Caki2 (cell line): Measurements from ENCODE around the gene PDE1A. TPM values are rescaled to one million over a fixed set of nuclear protein-coding genes. Genes with fewer than 3 reads are reported as not detected.

Experiments
- DNase-seq: peaks from one replicate; pipeline ENCODE4 v3.0.0-alpha.2; 2015; ENCODE audit warnings: low read depth
- in situ Hi-C: cut with HindIII; loops from 2 replicates; pipeline ENCODE4 v1.10.0; 2016; ENCODE audit warnings: low sequenced_read_pairs, low pct_unique_long_range_greater_than_20kb, mixed read lengths
- total RNA-seq: library from RNA; depleted of rRNA; stranded (reverse); fragments of >200 nt; shearing (Covaris generic); gene quantifications from 2 replicates; pipeline ENCODE4 v1.2.3, GENCODE V29; 2014; ENCODE audit warnings: low replicate concordance

PDE1A gene
- total RNA-seq, 1 experiment from 2014 or later, result not detected

GRCh38 chr2:182117196-182117595 is 309.6 kb downstream of the PDE1A start:
- DNase-seq, result no peak
- in situ Hi-C loops, result no loop called here

- in situ Hi-C loops, result no loop called here
- DNase-seq, result no peak
Observed at GRCh38 chr2:182116774-182117173, 310.1 kb downstream of the PDE1A start.

DNA sequence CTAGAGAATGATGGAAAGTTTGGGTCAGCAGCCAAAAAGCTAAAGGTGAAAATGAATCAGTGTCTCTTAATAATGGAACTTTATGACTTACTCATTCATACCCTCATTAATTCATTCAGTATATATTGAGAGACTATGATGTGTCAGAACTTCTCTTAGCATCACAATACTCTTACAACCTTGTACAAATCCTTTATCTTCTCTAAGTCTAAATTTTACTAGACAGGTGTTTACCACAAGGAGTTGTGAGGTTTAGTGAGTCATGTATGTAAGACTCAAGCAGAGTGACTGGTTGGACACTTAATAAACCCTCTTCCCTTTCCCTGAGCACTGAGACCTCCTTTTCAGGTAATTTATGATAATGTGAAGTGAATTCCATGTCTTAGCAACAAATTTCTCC is 311.6 kb downstream of the PDE1A start:
- in situ Hi-C loops, result no loop called here
- DNase-seq, result no peak

DNA sequence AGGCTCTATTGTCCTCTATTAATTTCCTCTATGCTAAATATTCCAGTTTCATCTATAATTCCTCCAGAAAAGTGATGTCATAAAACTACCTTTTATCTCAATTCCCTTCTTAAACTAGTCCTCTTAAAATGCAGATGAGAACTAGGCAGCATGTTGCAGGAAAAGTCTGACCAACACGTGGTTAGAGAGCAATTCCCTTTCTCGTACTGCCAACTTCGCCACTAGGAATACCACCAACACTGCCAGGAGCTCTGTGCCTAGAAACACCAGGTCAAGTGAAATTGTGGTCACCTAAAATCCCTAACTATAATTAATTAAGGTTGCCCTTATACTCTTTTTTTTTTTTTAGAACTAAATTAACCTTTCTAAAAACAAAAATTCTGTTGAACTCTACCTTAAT is 313.5 kb downstream of the PDE1A start:
- in situ Hi-C loops, result no loop called here

DNA sequence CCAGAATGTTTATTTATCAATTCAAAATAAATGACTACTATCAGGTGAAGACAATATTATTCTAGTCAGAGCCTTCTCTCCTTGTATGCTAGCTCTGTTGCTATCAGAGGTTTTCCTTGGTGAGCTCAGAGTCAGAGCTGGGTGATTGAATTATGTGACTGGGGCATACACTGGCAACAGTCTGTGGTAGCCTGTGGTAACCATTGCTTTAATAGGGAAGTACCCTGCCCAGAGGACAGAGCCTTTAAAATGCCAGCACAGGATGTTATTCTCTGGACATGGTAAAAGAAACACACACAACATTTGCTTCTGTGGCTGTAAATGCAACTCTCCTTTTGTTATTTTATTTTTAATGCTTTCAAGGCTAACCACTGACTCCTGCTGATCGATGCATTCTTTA is 316.5 kb downstream of the PDE1A start:
- DNase-seq, result no peak
- in situ Hi-C loops, result no loop called here

More for the DNA sequence above, 313.5 kb downstream of the PDE1A start:
- DNase-seq, result no peak

DNA sequence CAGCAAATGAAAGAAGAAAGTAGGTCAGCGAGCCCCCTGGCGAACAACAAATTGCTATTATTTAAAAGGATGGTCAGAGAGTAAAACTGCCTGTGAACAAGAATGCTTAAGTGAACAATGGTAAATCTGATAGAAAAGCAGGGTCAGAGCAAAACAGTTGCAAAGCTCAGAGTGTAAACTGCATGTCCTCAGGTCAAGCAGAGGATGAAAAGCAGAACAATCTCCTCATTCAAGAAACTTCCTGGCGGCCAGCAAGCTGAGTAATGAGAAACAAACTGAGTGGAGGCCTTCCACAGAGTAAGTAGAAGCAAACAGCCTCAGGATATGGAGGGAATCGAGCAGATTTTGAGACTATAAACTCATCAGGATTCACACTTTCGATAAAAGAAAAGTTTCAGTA is 323.3 kb downstream of the PDE1A start:
- DNase-seq, result no peak
- in situ Hi-C loops, result no loop called here

DNA sequence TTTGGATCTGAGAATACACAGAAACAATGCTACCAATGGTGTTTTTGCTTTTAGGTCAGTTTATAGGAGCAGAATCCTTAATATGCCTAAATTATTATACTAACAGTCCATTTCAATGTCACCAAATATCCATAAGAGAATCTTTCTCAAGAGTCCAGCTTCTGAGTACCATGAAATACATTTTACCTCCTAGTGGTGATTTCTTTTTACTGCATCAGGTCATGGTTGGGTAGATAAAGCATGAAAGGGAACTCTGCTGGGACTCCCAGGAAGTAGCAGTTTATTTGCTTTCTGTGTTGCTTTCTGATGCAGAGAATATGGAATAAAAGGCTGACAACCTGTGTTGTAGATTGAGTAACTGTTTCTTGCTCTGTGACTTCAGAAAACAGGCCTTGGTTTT is 325.6 kb downstream of the PDE1A start:
- in situ Hi-C loops, result no loop called here
- DNase-seq, result no peak

- in situ Hi-C loops, result no loop called here
- no peak for DNase-seq
Observed at GRCh38 chr2:182098648-182099047, 328.2 kb downstream of the PDE1A start.

DNA sequence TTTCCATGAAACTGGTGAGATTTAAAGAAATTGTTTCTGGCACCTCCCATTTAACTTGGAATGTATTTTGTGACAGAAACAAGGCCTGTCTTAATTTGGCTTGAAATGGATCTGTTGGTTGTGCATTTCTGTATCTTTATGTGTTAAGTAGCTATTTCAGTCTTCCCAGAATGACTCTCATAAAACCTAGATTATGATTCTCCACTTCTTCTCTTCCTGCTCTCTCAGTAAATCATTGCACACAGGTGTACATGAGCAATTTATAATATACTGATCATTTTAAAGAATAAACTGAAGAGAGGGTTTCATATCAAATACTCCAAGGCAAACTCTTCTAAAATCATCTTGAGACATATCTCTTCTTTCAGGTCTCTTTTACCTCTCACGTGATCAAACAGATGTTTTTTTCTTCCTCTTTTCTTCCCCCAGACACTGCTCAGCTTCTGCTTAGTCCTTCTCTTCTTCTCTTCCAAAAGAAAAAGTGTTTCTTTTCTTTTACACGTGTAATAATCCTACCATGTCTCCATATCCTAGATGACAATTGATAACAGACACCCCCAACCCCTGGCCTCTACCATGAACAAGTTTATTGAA is 329.2 kb downstream of the PDE1A start:
- no peak for DNase-seq
- in situ Hi-C loops, result no loop called here

- in situ Hi-C loops, result no loop called here
Observed at GRCh38 chr2:182090486-182090885, 336.4 kb downstream of the PDE1A start.

More at GRCh38 chr2:182090486-182090885, 336.4 kb downstream of the PDE1A start:
- DNase-seq, result no peak
